ENCODE results near the gene DLGAP3. TPM values are rescaled to one million over a fixed set of nuclear protein-coding genes. Genes with fewer than 3 reads are reported as not detected.

Gene DLGAP3
- total and polyA plus RNA-seq, 2 of the 13 experiments (the other 11 are each of a cell fraction or from before 2014, with no cell fraction given), result 0.03 to 0.04 TPM

GRCh38 chr1:34924759-34925555 is 4.5 kb downstream of the DLGAP3 start (continued):
- TF ChIP-seq U2AF2 (IDR thresholded peaks at IDR 0.05; ENCODE audit: low read depth, low read length) (no peak), TAF1 (CRISPR knock-in tag; IDR thresholded peaks at IDR 0.05) (peak; percentile 59), ZNF800 (CRISPR knock-in tag; IDR thresholded peaks at IDR 0.05) (peak; percentile 97), HMG20A (CRISPR knock-in tag; IDR thresholded peaks at IDR 0.05; ENCODE audit: borderline replicate concordance) (peak; percentile 77; the same call in 1 of the 2 replicates), FOXC1 (CRISPR knock-in tag; IDR thresholded peaks at IDR 0.05; ENCODE audit: borderline replicate concordance) (peak; percentile 97), TEF (CRISPR knock-in tag; IDR thresholded peaks at IDR 0.05) (peak; percentile 98), REXO4 (CRISPR knock-in tag; IDR thresholded peaks at IDR 0.05; ENCODE audit: borderline replicate concordance) (0 out of 2 replicates have a peak, but pooled peaks have one; percentile 51), PHF8 (CRISPR knock-in tag; IDR thresholded peaks at IDR 0.05) (peak; percentile 54; the same call in 1 of the 2 replicates), GABPA (IDR thresholded peaks at IDR 0.05; ENCODE audit: low read depth, low read length) (no peak), GABPA (CRISPR knock-in tag; IDR thresholded peaks at IDR 0.05; ENCODE audit: low read depth) (peak; percentile 62), SNAPC5 (CRISPR knock-in tag; IDR thresholded peaks at IDR 0.05; ENCODE audit: borderline replicate concordance) (peak; percentile 98), PCBP2 (optimal IDR thresholded peaks at IDR 0.05; ENCODE audit: low read depth, low read length, poor library complexity, severe bottlenecking) (no peak), FIP1L1 (IDR thresholded peaks at IDR 0.05; ENCODE audit: borderline replicate concordance, insufficient read depth, low read depth, low read length) (no peak), ZNF138 (CRISPR knock-in tag; IDR thresholded peaks at IDR 0.05; ENCODE audit: low read depth) (peak; percentile 99), ZNF468 (CRISPR knock-in tag; IDR thresholded peaks at IDR 0.05) (peak; percentile 95; the same call in 1 of the 2 replicates), ATAD3A (CRISPR knock-in tag; IDR thresholded peaks at IDR 0.05) (peak; percentile 98), TFE3 (CRISPR knock-in tag; IDR thresholded peaks at IDR 0.05) (peak; percentile 98), CEBPG (CRISPR knock-in tag; IDR thresholded peaks at IDR 0.05) (peak; percentile 23; the same call in 1 of the 2 replicates)
- TF ChIP-seq, protein P1, sequence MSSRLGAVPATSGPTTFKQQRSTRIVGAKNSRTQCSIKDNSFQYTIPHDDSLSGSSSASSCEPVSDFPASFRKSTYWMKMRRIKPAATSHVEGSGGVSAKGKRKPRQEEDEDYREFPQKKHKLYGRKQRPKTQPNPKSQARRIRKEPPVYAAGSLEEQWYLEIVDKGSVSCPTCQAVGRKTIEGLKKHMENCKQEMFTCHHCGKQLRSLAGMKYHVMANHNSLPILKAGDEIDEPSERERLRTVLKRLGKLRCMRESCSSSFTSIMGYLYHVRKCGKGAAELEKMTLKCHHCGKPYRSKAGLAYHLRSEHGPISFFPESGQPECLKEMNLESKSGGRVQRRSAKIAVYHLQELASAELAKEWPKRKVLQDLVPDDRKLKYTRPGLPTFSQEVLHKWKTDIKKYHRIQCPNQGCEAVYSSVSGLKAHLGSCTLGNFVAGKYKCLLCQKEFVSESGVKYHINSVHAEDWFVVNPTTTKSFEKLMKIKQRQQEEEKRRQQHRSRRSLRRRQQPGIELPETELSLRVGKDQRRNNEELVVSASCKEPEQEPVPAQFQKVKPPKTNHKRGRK (CRISPR knock-in tag; IDR thresholded peaks at IDR 0.05), result no peak
- TF ChIP-seq, protein P2, sequence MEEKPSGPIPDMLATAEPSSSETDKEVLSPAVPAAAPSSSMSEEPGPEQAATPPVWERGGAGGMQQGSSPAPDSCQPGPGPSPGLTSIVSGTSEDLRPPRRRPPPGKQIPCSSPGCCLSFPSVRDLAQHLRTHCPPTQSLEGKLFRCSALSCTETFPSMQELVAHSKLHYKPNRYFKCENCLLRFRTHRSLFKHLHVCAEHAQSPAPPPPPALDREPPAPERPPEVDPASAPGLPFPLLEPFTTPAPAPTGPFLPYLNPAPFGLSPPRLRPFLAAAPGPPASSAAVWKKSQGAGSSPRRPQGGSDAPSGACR (CRISPR knock-in tag; IDR thresholded peaks at IDR 0.05), result peak; percentile 96
- TF ChIP-seq, protein P3, sequence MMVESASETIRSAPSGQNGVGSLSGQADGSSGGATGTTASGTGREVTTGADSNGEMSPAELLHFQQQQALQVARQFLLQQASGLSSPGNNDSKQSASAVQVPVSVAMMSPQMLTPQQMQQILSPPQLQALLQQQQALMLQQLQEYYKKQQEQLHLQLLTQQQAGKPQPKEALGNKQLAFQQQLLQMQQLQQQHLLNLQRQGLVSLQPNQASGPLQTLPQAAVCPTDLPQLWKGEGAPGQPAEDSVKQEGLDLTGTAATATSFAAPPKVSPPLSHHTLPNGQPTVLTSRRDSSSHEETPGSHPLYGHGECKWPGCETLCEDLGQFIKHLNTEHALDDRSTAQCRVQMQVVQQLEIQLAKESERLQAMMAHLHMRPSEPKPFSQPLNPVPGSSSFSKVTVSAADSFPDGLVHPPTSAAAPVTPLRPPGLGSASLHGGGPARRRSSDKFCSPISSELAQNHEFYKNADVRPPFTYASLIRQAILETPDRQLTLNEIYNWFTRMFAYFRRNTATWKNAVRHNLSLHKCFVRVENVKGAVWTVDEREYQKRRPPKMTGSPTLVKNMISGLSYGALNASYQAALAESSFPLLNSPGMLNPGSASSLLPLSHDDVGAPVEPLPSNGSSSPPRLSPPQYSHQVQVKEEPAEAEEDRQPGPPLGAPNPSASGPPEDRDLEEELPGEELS (CRISPR knock-in tag; IDR thresholded peaks at IDR 0.05), result peak; percentile 79

All from HepG2 (cell line).